Right lobe of liver (tissue), 6 donors: Measurements from ENCODE around the gene GRID2IP. TPM values are rescaled to one million over a fixed set of nuclear protein-coding genes. Genes with fewer than 3 reads are reported as not detected.

Source experiments
- ATAC-seq, 4 donors: fragments of 200-7000 bp; cut with Tn5 transposase; one replicate each; pipeline ENCODE4 v1.9.1; 2020; ENCODE audit warnings: mild to moderate bottlenecking in 4 of 4, moderate library complexity in 4 of 4
- DNase-seq, 3 donors: peaks; one replicate each; pipeline ENCODE4 v3.0.0-alpha.2; 2020
- H3K27ac ChIP-seq, 3 donors: fragments of 200-600 bp; one replicate each; pipeline ENCODE4 v1.8.0; 2022
- H3K27me3 ChIP-seq, 2 donors: fragments of 200-600 bp; one replicate each; pipeline ENCODE4 v1.8.0; 2022
- H3K36me3 ChIP-seq, 4 donors: fragments of 200-600 bp; sonication (generic) in 1 of 4; one replicate each; pipeline versions ENCODE4 v1.5.1 to v1.8.0; 2017 to 2022; ENCODE audit warnings: control low read depth in 1 of 4
- H3K4me1 ChIP-seq, 4 donors: fragments of 200-600 bp; sonication (generic) in 1 of 4; one replicate each; pipeline versions ENCODE4 v1.5.1 to v1.8.0; 2017 to 2022; ENCODE audit warnings: control low read depth in 1 of 4
- H3K4me3 ChIP-seq, 3 donors: fragments of 200-600 bp; one replicate each; pipeline ENCODE4 v1.8.0; 2022
- H3K9me3 ChIP-seq, 4 donors: fragments of 200-600 bp; sonication (generic) in 1 of 4; one replicate each; pipeline versions ENCODE4 v1.5.1 to v1.8.0; 2017 to 2022; ENCODE audit warnings: control low read depth in 1 of 4
- CTCF ChIP-seq, 4 donors: fragments of 200-600 bp in 3 of 4; fragments of 450-650 bp in 1 of 4; IDR thresholded peaks; one replicate each; pipeline versions ENCODE4 v1.5.1 to v1.8.0; 2016 to 2022; ENCODE audit warnings: antibody characterized with exemption in 4 of 4, mild to moderate bottlenecking in 2 of 4
- POLR2A ChIP-seq: fragments of 450-650 bp; IDR thresholded peaks from one replicate; pipeline ENCODE4 v1.6.1; 2017; ENCODE audit warnings: antibody characterized with exemption, mild to moderate bottlenecking
- WGBS: methylation state at CpG from one replicate; pipeline ENCODE4 v1.1.6; 2018; ENCODE audit warnings: low coverage, low lambda C conversion rate; ENCODE audit not compliant: insufficient coverage; ENCODE audit errors: missing lambda C conversion rate; 5-methylcytosine and 5-hydroxymethylcytosine counted together
- intact Hi-C, 2 donors: fragments of 100-400 bp; cut with DNase I; formaldehyde crosslinking; loops; one replicate each; pipeline versions ENCODE4 v1.11.2 to v1.14.1; 2022
- long read RNA-seq: library from polyadenylated mRNA; unstranded; transcript quantifications from one replicate; pipeline ENCODE4 v2.0.0, GENCODE V29; 2019
- total RNA-seq, 6 experiments: library from RNA; depleted of rRNA in 2 of 6; stranded (reverse); fragments of >200 nt in 2 of 6; fragmentation: NEBNext Ultra II Directional in 3 of 6; extraction: Animal tissue kit (Norgen Biotek cat#: 25700) in 3 of 6; gene quantifications; one replicate each; pipeline versions ENCODE4 v1.1.0 to v1.2.4, GENCODE V29; 2016 to 2023
- donor health status: DM: no; HTN: yes; CAD: no.
- donor health status: DM: no; HTN: no; CAD: no.
- donor health status: DM: no; HTN: no; CAD: no.
- donor health status: DM: no; HTN: yes; CAD: no.
- donor health status: DM: no; HTN: yes; CAD: no.

GRID2IP gene
- under 1 TPM in 2 of 6 experiments, not detected in 4; 0.05 to 0.07 TPM for total RNA-seq
- long read RNA-seq, result 0 reads

- Histone ChIP-seq H3K4me3 (no peak within 1 kb of the TSS), H3K36me3 (no peaks in the 10 kb centered on the region), H3K4me1 (no peaks in the 10 kb centered on the region), H3K27me3 (no peaks in the 10 kb centered on the region), H3K9me3 (no peaks in the 10 kb centered on the region), H3K27ac (no peak within 1 kb of the TSS)
- WGBS, result no CpG with 5 or more reads among the region's 46 CpGs
- DNase-seq, result no peak
- intact Hi-C loops, result no loop called here
- ATAC-seq, result peak in 1 of 4 donors; percentile 36
- no peak for TF ChIP-seq CTCF (IDR thresholded peaks at IDR 0.05)
- TF ChIP-seq POLR2A, result no peak
Observed at GRCh38 chr7:6551016-6551511, at the start of gene GRID2IP. GRID2IP (minus strand) TSS chr7:6551461; CDS start chr7:6551436, 25 bp downstream.

- Histone ChIP-seq H3K27me3 (no peaks in the 10 kb centered on the region), H3K36me3 (peaks cover 0 to 55% (median 17%) of the 10 kb centered on the region in 4 donors), H3K27ac (no peak overlapping the region), H3K4me3 (no peak overlapping the region), H3K9me3 (no peaks in the 10 kb centered on the region), H3K4me1 (no peaks in the 10 kb centered on the region)
- WGBS, result no CpG with 5 or more reads among the region's 15 CpGs
- ATAC-seq (no peak), DNase-seq (no peak)
- intact Hi-C loops, result no loop called here
- TF ChIP-seq CTCF (IDR thresholded peaks at IDR 0.05) (no peak), POLR2A (no peak)
Observed at GRCh38 chr7:6600093-6600492, 48.8 kb upstream of the GRID2IP start.

- H3K27me3 ChIP-seq, result no peaks in the 10 kb centered on the region
- peak overlapping the region in 2 of 3 donors; percentile 81 to 93 for H3K27ac ChIP-seq
- H3K36me3 ChIP-seq, result peaks cover 0 to 41% (median 19%) of the 10 kb centered on the region in 4 donors
- intact Hi-C loops, result no loop called here
- H3K4me3 ChIP-seq, result peak overlapping the region; percentile 68 to 97 (median 97)
- DNase-seq (no peak), ATAC-seq (peak in 1 of 4 donors; percentile 44)
- TF ChIP-seq POLR2A (no peak), CTCF (IDR thresholded peaks at IDR 0.05) (no peak)
- no peaks in the 10 kb centered on the region for H3K9me3 ChIP-seq
- WGBS, result 5% methylated on average over 4 of the region's 10 CpGs
- H3K4me1 ChIP-seq, result peaks cover 0 to 13% (median 3%) of the 10 kb centered on the region in 4 donors
Observed at GRCh38 chr7:6590645-6591110, 39.4 kb upstream of the GRID2IP start.

- peak; percentile 95 to 97 (median 96) for ATAC-seq
- Histone ChIP-seq H3K27ac (peak within 1 kb of the TSS; percentile 57 to 93 (median 81)), H3K4me3 (peak within 1 kb of the TSS; percentile 68 to 97 (median 97)), H3K4me1 (peaks cover 0 to 13% (median 3%) of the 10 kb centered on the region in 4 donors), H3K27me3 (no peaks in the 10 kb centered on the region), H3K36me3 (peaks cover 0 to 41% (median 17%) of the 10 kb centered on the region in 4 donors), H3K9me3 (no peaks in the 10 kb centered on the region)
- intact Hi-C loops, result no loop called here
- no CpG with 5 or more reads among the region's 107 CpGs for WGBS
- peak; percentile 80 to 87 (median 84) for DNase-seq
- TF ChIP-seq CTCF (IDR thresholded peaks at IDR 0.05) (peak; percentile 68 to 99 (median 87)), POLR2A (peak; percentile 94)
Observed at GRCh38 chr7:6589829-6590644, 38.8 kb upstream of the GRID2IP start, which contains the start of gene INTS15. INTS15 (plus strand) TSS chr7:6590021; CDS start chr7:6590284, 263 bp downstream.
